Left ventricle myocardium superior (tissue), 1 donor: ENCODE results near the gene CLTA. TPM values are rescaled to one million over a fixed set of nuclear protein-coding genes. Genes with fewer than 3 reads are reported as not detected.
A peak's percentile ranks its signal among the peaks of the same experiment; 100 is the strongest.
"Not testable (repeated sequence)": the region's sequence is repeated elsewhere in the genome, so short reads cannot be mapped to it uniquely, and the experiment has no call there.

Experiments
- ATAC-seq: fragments of 200-7000 bp; cut with Tn5 transposase; one replicate; pipeline ENCODE4 v1.9.1; 2020; ENCODE audit warnings: mild to moderate bottlenecking, moderate library complexity
- DNase-seq: peaks from one replicate; pipeline ENCODE4 v3.0.0-alpha.2; 2020
- intact Hi-C: fragments of 100-400 bp; cut with micrococcal nuclease; formaldehyde crosslinking; loops from one replicate; pipeline ENCODE4 v1.11.0; 2022
- total RNA-seq: library from RNA; stranded (reverse); fragmentation: NEBNext Ultra II Directional; extraction: Animal tissue kit (Norgen Biotek cat#: 25700); gene quantifications from one replicate; pipeline ENCODE4 v1.2.1, GENCODE V29; 2021
- donor health status: DM: no; HTN: yes; CAD: no; lungs with severe emphysema.

CLTA gene
- total RNA-seq, 1 donor from 2014 or later = 60.7 TPM

GRCh38 chr9:36214571-36214970 is 23.9 kb downstream of the CLTA start:
- intact Hi-C loops = no loop called here
- no peak for DNase-seq

GRCh38 chr9:36217256-36217968 is 26.7 kb downstream of the CLTA start:
- no peak for DNase-seq
- ATAC-seq = no peak
- intact Hi-C loops = no loop called here

More at GRCh38 chr9:36214571-36214970, 23.9 kb downstream of the CLTA start:
- ATAC-seq = peak; percentile 30

- ATAC-seq (no peak), DNase-seq (no peak)
- intact Hi-C loops = no loop called here
Measured at GRCh38 chr9:36218011-36218410, 27.3 kb downstream of the CLTA start.

GRCh38 chr9:36218411-36218901 is 27.7 kb downstream of the CLTA start:
- DNase-seq = no peak
- intact Hi-C loops = no loop called here
- ATAC-seq = peak; percentile 30

GRCh38 chr9:36221667-36222066 is 30.9 kb downstream of the CLTA start:
- ATAC-seq = no peak
- intact Hi-C loops = no loop called here
- DNase-seq = no peak

- ATAC-seq = no peak
- intact Hi-C loops = no loop called here
- DNase-seq = no peak
Measured at GRCh38 chr9:36222449-36222848, 31.7 kb downstream of the CLTA start.

- DNase-seq (no peak), ATAC-seq (no peak)
- intact Hi-C loops = no loop called here
Measured at GRCh38 chr9:36237230-36237629, 46.5 kb downstream of the CLTA start.

GRCh38 chr9:36239205-36239604 is 48.5 kb downstream of the CLTA start:
- intact Hi-C loops, ATAC-seq, DNase-seq: not testable (repeated sequence)

GRCh38 chr9:36239675-36240074 is 49.0 kb downstream of the CLTA start:
- DNase-seq, ATAC-seq, intact Hi-C loops: not testable (repeated sequence)

- DNase-seq (no peak), ATAC-seq (no peak)
- intact Hi-C loops = no loop called here
Measured at GRCh38 chr9:36245906-36246305, 55.2 kb downstream of the CLTA start.

GRCh38 chr9:36247356-36247755 is 56.6 kb downstream of the CLTA start:
- no peak for ATAC-seq
- intact Hi-C loops = no loop called here
- DNase-seq = no peak

- intact Hi-C loops, DNase-seq: not testable (repeated sequence)
- ATAC-seq = peak; percentile 33
Measured at GRCh38 chr9:36248061-36248460, 57.3 kb downstream of the CLTA start.

GRCh38 chr9:36249189-36249588 is 58.5 kb downstream of the CLTA start:
- intact Hi-C loops = no loop called here
- no peak for DNase-seq
- no peak for ATAC-seq

- DNase-seq (no peak), ATAC-seq (no peak)
- intact Hi-C loops = loop anchor here (10.0 kb wide), 1 partner anchor 75 kb away; no protein-coding TSS in a partner anchor
Measured at GRCh38 chr9:36250079-36250478, 59.4 kb downstream of the CLTA start.

- DNase-seq (no peak), ATAC-seq (no peak)
- intact Hi-C loops = loop anchor here (10.0 kb wide), 1 partner anchor 73 kb away; no protein-coding TSS in a partner anchor
Measured at GRCh38 chr9:36251428-36251827, 60.7 kb downstream of the CLTA start.

GRCh38 chr9:36258208-36258995 is 67.7 kb downstream of the CLTA start, which contains the start of gene GNE:
Gene GNE, minus strand, starts transcription at chr9:36258448. Its CDS starts 9,093 bp downstream, at chr9:36249355.
- intact Hi-C loops = loop anchor here (10.0 kb wide), 1 partner anchor 66 kb away; no protein-coding TSS in a partner anchor
- ATAC-seq = peak; percentile 99
- peak; percentile 99 for DNase-seq

- intact Hi-C loops = loop anchor here (10.0 kb wide), 1 partner anchor 66 kb away; no protein-coding TSS in a partner anchor
- no peak for ATAC-seq
- DNase-seq = no peak
Measured at GRCh38 chr9:36258996-36259533, 68.3 kb downstream of the CLTA start.
